NB4 (cell line): ENCODE measurements around the gene KRT79.

Experiments used
- DNase-seq: peaks from one replicate; pipeline ENCODE4 v3.0.0; 2010; ENCODE audit warnings: low read depth
- H3K4me3 ChIP-seq: one replicate; pipeline ENCODE4 v1.5.1; 2011; ENCODE audit warnings: mild to moderate bottlenecking, low read depth, low read length, moderate library complexity
- CTCF ChIP-seq: IDR thresholded peaks from one replicate; pipeline ENCODE4 v1.5.1; 2012; ENCODE audit warnings: low read depth, low read length
- MAX ChIP-seq: IDR thresholded peaks from 2 replicates; pipeline ENCODE4 v1.6.1; 2011; ENCODE audit warnings: low read depth, low read length
- MYC ChIP-seq: IDR thresholded peaks from 2 replicates; pipeline ENCODE4 v1.6.1; 2011; ENCODE audit warnings: low read depth, low read length
- POLR2A ChIP-seq: IDR thresholded peaks from 2 replicates; pipeline ENCODE4 v1.6.1; 2011; ENCODE audit warnings: mild to moderate bottlenecking; ENCODE audit not compliant: insufficient read length; ENCODE audit errors: extremely low read depth

The KRT79 gene

GRCh38 chr12:52778833-52779232 is 55.3 kb downstream of the KRT79 start:
- TF ChIP-seq POLR2A (no peak), CTCF (no peak), MYC (no peak), MAX (no peak)
- no peak overlapping the region for H3K4me3 ChIP-seq
- no peak for DNase-seq

GRCh38 chr12:52777566-52777965 is 56.5 kb downstream of the KRT79 start:
- no peak overlapping the region for H3K4me3 ChIP-seq
- DNase-seq: no peak
- no peak for TF ChIP-seq CTCF
- TF ChIP-seq POLR2A: no peak
- TF ChIP-seq MYC: no peak
- TF ChIP-seq MAX: no peak

- TF ChIP-seq MAX: no peak
- TF ChIP-seq POLR2A: no peak
- DNase-seq: no peak
- H3K4me3 ChIP-seq: no peak within 1 kb of the TSS
Observed at GRCh38 chr12:52776913-52777395, 57.2 kb downstream of the KRT79 start, which contains the start of gene KRT76. Gene KRT76 (minus strand): TSS chr12:52777345. CDS start chr12:52777291, 54 bp downstream.

GRCh38 chr12:52776435-52776834 is 57.7 kb downstream of the KRT79 start:
- no peak for DNase-seq
- TF ChIP-seq POLR2A: no peak
- no peak for TF ChIP-seq CTCF
- TF ChIP-seq MYC: no peak
- TF ChIP-seq MAX: no peak
- H3K4me3 ChIP-seq: no peak overlapping the region

- DNase-seq: no peak
- no peak overlapping the region for H3K4me3 ChIP-seq
- no peak for TF ChIP-seq MAX
- TF ChIP-seq CTCF: no peak
- no peak for TF ChIP-seq POLR2A
- no peak for TF ChIP-seq MYC
Observed at GRCh38 chr12:52774629-52775250, 59.4 kb downstream of the KRT79 start.

GRCh38 chr12:52772772-52773171 is 61.3 kb downstream of the KRT79 start:
- TF ChIP-seq MAX: no peak
- TF ChIP-seq MYC: no peak
- no peak for TF ChIP-seq CTCF
- TF ChIP-seq POLR2A: no peak
- DNase-seq: no peak
- no peak overlapping the region for H3K4me3 ChIP-seq
